HCT116 (cell line): ENCODE measurements around the gene LTBR. TPM values are rescaled to one million over a fixed set of nuclear protein-coding genes. Genes with fewer than 3 reads are reported as not detected.
A peak's percentile ranks its signal among the peaks of the same experiment; 100 is the strongest.

Experiments
- ATAC-seq: fragments of 200-7000 bp; cut with Tn5 transposase; 2 replicates; pipeline ENCODE4 v1.9.1; 2020; ENCODE audit warnings: mild to moderate bottlenecking, moderate library complexity
- BruUV-seq: library from RNA; stranded (reverse); fragments of 400-500 nt; replicated peaks from 2 replicates; lab custom pipeline; 2021; lab: Mats Ljungman, UMichigan
- CTCF ChIA-PET: fragments of 300-600 bp; sonication (Branson Sonifier 250); formaldehyde crosslinking; loops from one replicate; lab custom pipeline; 2021; ENCODE audit warnings: antibody characterized with exemption; lab: Charles Lee
- POLR2A ChIA-PET: fragments of 300-600, 350-600 bp; sonication (Branson Sonifier 250); formaldehyde crosslinking; loops from one replicate; lab custom pipeline; 2021; ENCODE audit warnings: antibody characterized with exemption; lab: Charles Lee
- RAD21 ChIA-PET, 2 experiments: fragments of 300-600 bp; sonication (Branson Sonifier 250); formaldehyde crosslinking; loops; one replicate each; lab custom pipeline; 2023; ENCODE audit warnings: low total read pairs in 2 of 2; ENCODE audit not compliant: uncharacterized antibody in 2 of 2, unreplicated experiment in 2 of 2, low non-redundant PET in 1 of 2; lab: Charles Lee
- DNase-seq: peaks from one replicate; pipeline ENCODE4 v3.0.0-alpha.2; 2010; ENCODE audit warnings: low read depth, low spot score
- H2AFZ ChIP-seq: fragments of 200-600 bp; shearing (Covaris generic), sonication (generic); 2 replicates; pipeline ENCODE4 v1.6.1; 2017; ENCODE audit warnings: low read depth, mixed run types, mixed read lengths, antibody characterized with exemption, low read length; ENCODE audit not compliant: poor library complexity, severe bottlenecking
- H3K27ac ChIP-seq: 2 replicates; pipeline ENCODE4 v1.5.1; 2012; ENCODE audit warnings: low read depth, low read length
- H3K27me3 ChIP-seq: fragments of 200-600 bp; sonication (generic); 2 replicates; pipeline ENCODE4 v1.6.1; 2016; ENCODE audit warnings: mixed run types, low read length, mixed read lengths; ENCODE audit not compliant: insufficient read depth
- H3K36me3 ChIP-seq, 2 experiments: fragments of 200-500 bp in 1 of 2; fragments of 200-600 bp in 1 of 2; sonication (Bioruptor generic) in 1 of 2; sonication (generic) in 1 of 2; 2 replicates each; pipeline versions ENCODE4 v1.5.1 to v1.6.1; 2014 to 2016; ENCODE audit warnings: low read length in 2 of 2, inconsistent platforms in 1 of 2, mixed read lengths in 1 of 2, mixed run types in 1 of 2; ENCODE audit not compliant: insufficient read depth in 2 of 2, control insufficient read depth in 1 of 2
- H3K4me1 ChIP-seq, 2 experiments: fragments of 200-600 bp in 1 of 2; sonication (generic) in 1 of 2; 2 replicates each; pipeline versions ENCODE4 v1.5.1 to v1.6.1; 2012 to 2017; ENCODE audit warnings: low read length in 2 of 2, inconsistent platforms in 1 of 2, mild to moderate bottlenecking in 1 of 2, mixed read lengths in 1 of 2, mixed run types in 1 of 2, moderate library complexity in 1 of 2; ENCODE audit not compliant: insufficient read depth in 2 of 2, control insufficient read depth in 1 of 2
- H3K4me2 ChIP-seq: fragments of 200-600 bp; sonication (generic); 2 replicates; pipeline ENCODE4 v1.6.1; 2017; ENCODE audit warnings: mixed run types, low read length, mixed read lengths
- H3K4me3 ChIP-seq, 2 experiments: fragments of 200-600 bp in 1 of 2; sonication (generic) in 1 of 2; replicated peaks in 1 of 2; 2 replicates each; pipeline ENCODE4 v1.5.1; 2011 to 2016; ENCODE audit warnings: low read length in 2 of 2, control low read depth in 1 of 2, low read depth in 1 of 2, mild to moderate bottlenecking in 1 of 2, mixed read lengths in 1 of 2, mixed run types in 1 of 2
- H3K79me2 ChIP-seq: fragments of 200-600 bp; sonication (generic); 2 replicates; pipeline ENCODE4 v1.6.1; 2017; ENCODE audit warnings: mild to moderate bottlenecking, mixed run types, low read length, moderate library complexity, mixed read lengths; ENCODE audit not compliant: insufficient read depth
- H3K9ac ChIP-seq: fragments of 200-600 bp; sonication (generic); 2 replicates; pipeline ENCODE4 v1.6.1; 2016; ENCODE audit warnings: low read length, mixed read lengths
- H3K9me2 ChIP-seq: fragments of 200-600 bp; sonication (generic), shearing (Covaris generic); 2 replicates; pipeline ENCODE4 v1.6.1; 2017; ENCODE audit warnings: mixed run types, mild to moderate bottlenecking, moderate library complexity; ENCODE audit not compliant: insufficient read depth
- H3K9me3 ChIP-seq, 2 experiments: fragments of 200-500 bp in 1 of 2; fragments of 200-600 bp in 1 of 2; sonication (Bioruptor generic) in 1 of 2; sonication (generic) in 1 of 2; 2 replicates each; pipeline ENCODE4 v1.6.1; 2014 to 2017; ENCODE audit warnings: low read length in 2 of 2, mixed read lengths in 2 of 2, inconsistent platforms in 1 of 2, low read depth in 1 of 2, mild to moderate bottlenecking in 1 of 2, mixed run types in 1 of 2, moderate library complexity in 1 of 2; ENCODE audit not compliant: control insufficient read depth in 1 of 2, insufficient read depth in 1 of 2
- H4K20me1 ChIP-seq: fragments of 200-600 bp; sonication (generic), shearing (Covaris generic); 2 replicates; pipeline ENCODE4 v1.6.1; 2017; ENCODE audit warnings: mixed run types, mild to moderate bottlenecking, moderate library complexity; ENCODE audit not compliant: insufficient read depth
- CEBPB ChIP-seq: IDR thresholded peaks from 2 replicates; pipeline ENCODE4 v1.6.1; 2012; ENCODE audit warnings: low read depth
- EGR1 ChIP-seq: IDR thresholded peaks from 2 replicates; pipeline ENCODE4 v1.6.1; 2012; ENCODE audit warnings: low read depth
- ELF1 ChIP-seq: IDR thresholded peaks from 2 replicates; pipeline ENCODE4 v1.6.1; 2012; ENCODE audit warnings: low read depth, borderline replicate concordance
- EZH2 ChIP-seq: fragments of 200-600 bp; sonication (generic); IDR thresholded peaks from 2 replicates; pipeline ENCODE4 v1.6.1; 2017; ENCODE audit warnings: antibody characterized with exemption, mixed run types
- FOSL1 ChIP-seq: IDR thresholded peaks from 2 replicates; pipeline ENCODE4 v1.6.1; 2012; ENCODE audit warnings: low read depth
- POLR2A ChIP-seq: IDR thresholded peaks from 2 replicates; pipeline ENCODE4 v1.7.0; 2011; ENCODE audit warnings: borderline replicate concordance; ENCODE audit not compliant: insufficient read depth, insufficient read length; ENCODE audit errors: extremely low read depth
- POLR2AphosphoS5 ChIP-seq: IDR thresholded peaks from 2 replicates; pipeline ENCODE4 v1.6.1; 2011; ENCODE audit warnings: mild to moderate bottlenecking, low read depth, low read length, moderate library complexity
- RAD21 ChIP-seq: IDR thresholded peaks from 2 replicates; pipeline ENCODE4 v1.6.1; 2012; ENCODE audit warnings: low read depth, mild to moderate bottlenecking
- TCF7L2 ChIP-seq: IDR thresholded peaks from 2 replicates; pipeline ENCODE4 v1.7.0; 2011; ENCODE audit warnings: borderline replicate concordance, inconsistent platforms; ENCODE audit not compliant: insufficient read depth, insufficient read length; ENCODE audit errors: extremely low read depth
- YY1 ChIP-seq: IDR thresholded peaks from 2 replicates; pipeline ENCODE4 v1.6.1; 2011; ENCODE audit warnings: low read length, low read depth, moderate library complexity, mild to moderate bottlenecking; ENCODE audit not compliant: insufficient replicate concordance; ENCODE audit errors: extremely low read depth
- ZFX ChIP-seq: fragments of 450-650 bp; IDR thresholded peaks from 2 replicates; pipeline ENCODE4 v1.6.1; 2017
- ZNF274 ChIP-seq: fragments of 200-500 bp; sonication (Bioruptor generic); IDR thresholded peaks from 2 replicates; pipeline ENCODE4 v1.6.1; 2014; ENCODE audit warnings: mild to moderate bottlenecking, low read depth, low read length, inconsistent platforms
- intact Hi-C: fragments of 100-400 bp; cut with micrococcal nuclease; formaldehyde crosslinking; loops from 2 replicates; pipeline ENCODE4 v1.10.0; 2022
- total RNA-seq: library from RNA; stranded (reverse); gene quantifications from one replicate; pipeline ENCODE4 v1.2.1, GENCODE V29; 2021; ENCODE audit not compliant: unreplicated experiment
- TF ChIP-seq, protein P1 (sequence below): IDR thresholded peaks from 2 replicates; pipeline ENCODE4 v1.6.1; 2011; ENCODE audit warnings: mild to moderate bottlenecking, low read length, moderate library complexity; ENCODE audit not compliant: insufficient replicate concordance; ENCODE audit errors: extremely low read depth
- TF ChIP-seq, protein P2 (sequence below): IDR thresholded peaks from 2 replicates; pipeline ENCODE4 v1.6.1; 2012; ENCODE audit warnings: low read depth
- TF ChIP-seq, protein P3 (sequence below): IDR thresholded peaks from 2 replicates; pipeline ENCODE4 v1.6.1; 2012
- TF ChIP-seq, protein P4 (sequence below): IDR thresholded peaks from 2 replicates; pipeline ENCODE4 v1.6.1; 2012

The LTBR gene
- total RNA-seq, 1 experiment from 2014 or later, result 128 TPM

DNA sequence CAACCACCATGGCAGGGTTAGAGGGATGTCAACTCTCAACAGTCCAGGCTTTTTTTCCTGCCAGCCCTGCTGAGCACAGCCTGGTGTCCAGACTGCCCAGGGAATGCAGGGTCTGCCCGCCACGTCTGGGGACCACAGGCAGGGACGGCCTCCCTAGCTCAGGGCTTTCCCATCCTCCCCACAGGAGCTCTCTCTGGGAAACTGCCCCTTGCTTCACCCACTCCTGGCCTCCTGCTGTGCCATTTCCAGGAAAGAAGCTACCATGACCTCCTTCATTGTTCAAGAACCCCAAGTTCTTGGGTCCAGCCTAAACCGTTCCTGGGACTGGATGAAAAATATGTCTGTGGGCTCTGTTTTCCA lies 13.4 kb upstream of the LTBR start:
- intact Hi-C loops, result no loop called here
- TF ChIP-seq EZH2 (no peak), CEBPB (no peak), ZNF274 (no peak), FOSL1 (no peak), TCF7L2 (no peak), ZFX (no peak), POLR2A (no peak), EGR1 (no peak), YY1 (no peak), RAD21 (no peak), ELF1 (no peak), POLR2AphosphoS5 (no peak; the same call in 1 of the 2 replicates)
- TF ChIP-seq, protein P1, sequence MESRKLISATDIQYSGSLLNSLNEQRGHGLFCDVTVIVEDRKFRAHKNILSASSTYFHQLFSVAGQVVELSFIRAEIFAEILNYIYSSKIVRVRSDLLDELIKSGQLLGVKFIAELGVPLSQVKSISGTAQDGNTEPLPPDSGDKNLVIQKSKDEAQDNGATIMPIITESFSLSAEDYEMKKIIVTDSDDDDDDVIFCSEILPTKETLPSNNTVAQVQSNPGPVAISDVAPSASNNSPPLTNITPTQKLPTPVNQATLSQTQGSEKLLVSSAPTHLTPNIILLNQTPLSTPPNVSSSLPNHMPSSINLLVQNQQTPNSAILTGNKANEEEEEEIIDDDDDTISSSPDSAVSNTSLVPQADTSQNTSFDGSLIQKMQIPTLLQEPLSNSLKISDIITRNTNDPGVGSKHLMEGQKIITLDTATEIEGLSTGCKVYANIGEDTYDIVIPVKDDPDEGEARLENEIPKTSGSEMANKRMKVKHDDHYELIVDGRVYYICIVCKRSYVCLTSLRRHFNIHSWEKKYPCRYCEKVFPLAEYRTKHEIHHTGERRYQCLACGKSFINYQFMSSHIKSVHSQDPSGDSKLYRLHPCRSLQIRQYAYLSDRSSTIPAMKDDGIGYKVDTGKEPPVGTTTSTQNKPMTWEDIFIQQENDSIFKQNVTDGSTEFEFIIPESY, result no peak
- TF ChIP-seq, protein P2, sequence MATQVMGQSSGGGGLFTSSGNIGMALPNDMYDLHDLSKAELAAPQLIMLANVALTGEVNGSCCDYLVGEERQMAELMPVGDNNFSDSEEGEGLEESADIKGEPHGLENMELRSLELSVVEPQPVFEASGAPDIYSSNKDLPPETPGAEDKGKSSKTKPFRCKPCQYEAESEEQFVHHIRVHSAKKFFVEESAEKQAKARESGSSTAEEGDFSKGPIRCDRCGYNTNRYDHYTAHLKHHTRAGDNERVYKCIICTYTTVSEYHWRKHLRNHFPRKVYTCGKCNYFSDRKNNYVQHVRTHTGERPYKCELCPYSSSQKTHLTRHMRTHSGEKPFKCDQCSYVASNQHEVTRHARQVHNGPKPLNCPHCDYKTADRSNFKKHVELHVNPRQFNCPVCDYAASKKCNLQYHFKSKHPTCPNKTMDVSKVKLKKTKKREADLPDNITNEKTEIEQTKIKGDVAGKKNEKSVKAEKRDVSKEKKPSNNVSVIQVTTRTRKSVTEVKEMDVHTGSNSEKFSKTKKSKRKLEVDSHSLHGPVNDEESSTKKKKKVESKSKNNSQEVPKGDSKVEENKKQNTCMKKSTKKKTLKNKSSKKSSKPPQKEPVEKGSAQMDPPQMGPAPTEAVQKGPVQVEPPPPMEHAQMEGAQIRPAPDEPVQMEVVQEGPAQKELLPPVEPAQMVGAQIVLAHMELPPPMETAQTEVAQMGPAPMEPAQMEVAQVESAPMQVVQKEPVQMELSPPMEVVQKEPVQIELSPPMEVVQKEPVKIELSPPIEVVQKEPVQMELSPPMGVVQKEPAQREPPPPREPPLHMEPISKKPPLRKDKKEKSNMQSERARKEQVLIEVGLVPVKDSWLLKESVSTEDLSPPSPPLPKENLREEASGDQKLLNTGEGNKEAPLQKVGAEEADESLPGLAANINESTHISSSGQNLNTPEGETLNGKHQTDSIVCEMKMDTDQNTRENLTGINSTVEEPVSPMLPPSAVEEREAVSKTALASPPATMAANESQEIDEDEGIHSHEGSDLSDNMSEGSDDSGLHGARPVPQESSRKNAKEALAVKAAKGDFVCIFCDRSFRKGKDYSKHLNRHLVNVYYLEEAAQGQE, result no peak
- TF ChIP-seq, protein P3, sequence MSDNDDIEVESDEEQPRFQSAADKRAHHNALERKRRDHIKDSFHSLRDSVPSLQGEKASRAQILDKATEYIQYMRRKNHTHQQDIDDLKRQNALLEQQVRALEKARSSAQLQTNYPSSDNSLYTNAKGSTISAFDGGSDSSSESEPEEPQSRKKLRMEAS, result no peak
- TF ChIP-seq, protein P4, sequence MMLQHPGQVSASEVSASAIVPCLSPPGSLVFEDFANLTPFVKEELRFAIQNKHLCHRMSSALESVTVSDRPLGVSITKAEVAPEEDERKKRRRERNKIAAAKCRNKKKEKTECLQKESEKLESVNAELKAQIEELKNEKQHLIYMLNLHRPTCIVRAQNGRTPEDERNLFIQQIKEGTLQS, result no peak
- H3K4me1 ChIP-seq, result peaks cover 78 to 99% of the 10 kb centered on the region in 2 experiments
- TSS peak; percentile 35 for BruUV-seq
- no peak for ATAC-seq
- no peaks in the 10 kb centered on the region for H3K9me2 ChIP-seq
- CTCF ChIA-PET, result interaction anchor here (1.3 kb wide), 1 partner anchor 15 kb away, joined by 3 read pairs; no protein-coding TSS in a partner anchor
- H3K27ac ChIP-seq, result peak overlapping the region; percentile 100
- no peaks in the 10 kb centered on the region for H4K20me1 ChIP-seq
- POLR2A ChIA-PET, result interaction anchor here (1.0 to 3.8 kb wide), 9 partner anchors 11 to 164 kb away, joined by 3 to 29 read pairs (median 6); partner anchors contain the start of genes GAPDH, LTBR, TNFRSF1A and VAMP1
- H2AFZ ChIP-seq, result no peak overlapping the region
- RAD21 ChIA-PET, result interaction anchor here (0.8 to 1.0 kb wide), 2 partner anchors 29 to 95 kb away, joined by 3 to 5 read pairs; partner anchors contain the start of gene TNFRSF1A (in 1 of the 2)
- peaks cover 0 to 15% of the 10 kb centered on the region in 2 experiments; a peak in 1 of 4 replicates for H3K36me3 ChIP-seq
- no peak for DNase-seq
- peak overlapping the region; percentile 20 to 49 for H3K4me3 ChIP-seq
- H3K27me3 ChIP-seq, result no peaks in the 10 kb centered on the region
- peaks cover 74% of the 10 kb centered on the region for H3K79me2 ChIP-seq
- no peaks in the 10 kb centered on the region for H3K9me3 ChIP-seq
- peak overlapping the region; percentile 70 for H3K9ac ChIP-seq
- H3K4me2 ChIP-seq, result peak overlapping the region; percentile 72
